Measurements from ENCODE around the gene GDPD5.

- no peak for TF ChIP-seq ZNF696 (CRISPR knock-in tag; conservative IDR thresholded peaks at IDR 0.05)
- TF ChIP-seq E2F1 (CRISPR knock-in tag; IDR thresholded peaks at IDR 0.05) = no peak
- no peak for TF ChIP-seq CREB3L1 (IDR thresholded peaks at IDR 0.05; ENCODE audit: borderline replicate concordance, low read depth)
- TF ChIP-seq ZBTB5 (IDR thresholded peaks at IDR 0.05) = no peak
- TF ChIP-seq HIVEP1 (CRISPR knock-in tag; IDR thresholded peaks at IDR 0.05) = no peak
- TF ChIP-seq GTF2E2 (tag; IDR thresholded peaks at IDR 0.05) = no peak
- no peak for TF ChIP-seq FOS (IDR thresholded peaks at IDR 0.05; ENCODE audit: extremely low read depth, insufficient read length)
- TF ChIP-seq MTA2 (IDR thresholded peaks at IDR 0.05; ENCODE audit: low read depth) = no peak
- no peak for TF ChIP-seq JUNB (CRISPR knock-in tag; conservative IDR thresholded peaks at IDR 0.05)
- no peak for TF ChIP-seq ZNF449 (CRISPR knock-in tag; IDR thresholded peaks at IDR 0.05)
- TF ChIP-seq EZH2 (IDR thresholded peaks at IDR 0.05; ENCODE audit: borderline replicate concordance, low read depth, low read length) = no peak
- TF ChIP-seq CTCF (IDR thresholded peaks at IDR 0.05 in 2 of 3, conservative IDR thresholded peaks at IDR 0.05 in 1 of 3; ENCODE audit: insufficient read depth in 2 of 3, low read depth in 1 of 3, low read length in 3 of 3) = no peak
- TF ChIP-seq TEAD4 (IDR thresholded peaks at IDR 0.05; ENCODE audit: low read length) = no peak
- TF ChIP-seq TEAD4 (CRISPR knock-in tag; IDR thresholded peaks at IDR 0.05; ENCODE audit: borderline replicate concordance) = no peak
Observed at GRCh38 chr11:75462117-75462653, 63.6 kb downstream of the GDPD5 start.
